HG03571 (cell line): ENCODE results near the gene MORC1.

Experiments used
- ATAC-seq: cut with Tn5 transposase; IDR thresholded peaks from one replicate; pipeline ENCODE4 v1.9.1; 2021; ENCODE audit not compliant: unreplicated experiment

The MORC1 gene

DNA sequence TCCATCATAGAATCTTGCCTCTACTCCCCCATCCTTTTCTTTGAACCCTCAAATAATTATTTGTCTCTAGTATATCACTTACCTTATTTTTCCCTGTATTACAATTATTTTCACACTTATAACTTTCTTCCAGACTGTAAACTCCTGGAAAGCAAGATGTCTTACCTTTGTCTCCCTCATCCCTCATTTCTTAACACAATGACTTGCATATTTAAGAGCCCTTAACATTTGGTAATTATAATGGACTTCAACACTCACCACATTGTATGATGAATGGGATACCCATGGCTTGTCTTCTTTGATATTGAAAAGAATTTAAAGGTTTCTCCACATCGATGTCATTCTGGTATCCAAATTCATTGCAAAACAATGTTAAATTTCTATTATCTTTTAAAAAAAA, 82.9 kb downstream of the MORC1 start:
- no peak for ATAC-seq

DNA sequence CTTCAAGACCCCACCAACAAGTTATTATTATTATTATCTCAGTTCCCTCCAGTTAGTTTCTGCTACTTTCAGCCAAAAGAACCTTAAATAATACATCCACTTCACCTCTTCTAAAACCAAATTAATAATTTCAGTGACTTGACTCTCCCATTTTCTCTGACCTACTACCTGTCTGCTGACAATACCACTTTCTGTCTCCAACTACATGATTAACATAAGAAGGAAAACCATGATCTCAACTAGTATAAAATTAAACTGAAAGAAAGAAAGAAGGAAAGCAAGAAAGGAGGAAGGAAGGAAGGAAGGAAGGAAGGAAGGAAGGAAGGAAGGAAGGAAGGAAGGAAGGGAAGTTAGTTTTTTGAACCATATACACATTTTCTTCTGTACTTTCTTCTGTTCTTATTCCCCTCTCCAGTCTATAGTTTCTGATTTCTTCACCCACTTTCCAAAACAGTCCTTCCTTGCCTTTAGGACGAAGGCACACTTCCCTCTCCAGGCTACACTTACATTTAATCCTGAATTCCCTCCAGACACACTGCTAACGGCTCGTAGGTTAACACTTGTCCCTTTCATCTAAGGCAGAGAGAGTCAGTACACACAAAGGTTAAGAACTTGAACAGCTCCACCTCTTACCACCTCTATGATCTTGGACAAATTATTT, 84.8 kb downstream of the MORC1 start:
- ATAC-seq, result no peak

- no peak for ATAC-seq
Observed at GRCh38 chr3:109028753-109029152, 89.2 kb downstream of the MORC1 start.

DNA sequence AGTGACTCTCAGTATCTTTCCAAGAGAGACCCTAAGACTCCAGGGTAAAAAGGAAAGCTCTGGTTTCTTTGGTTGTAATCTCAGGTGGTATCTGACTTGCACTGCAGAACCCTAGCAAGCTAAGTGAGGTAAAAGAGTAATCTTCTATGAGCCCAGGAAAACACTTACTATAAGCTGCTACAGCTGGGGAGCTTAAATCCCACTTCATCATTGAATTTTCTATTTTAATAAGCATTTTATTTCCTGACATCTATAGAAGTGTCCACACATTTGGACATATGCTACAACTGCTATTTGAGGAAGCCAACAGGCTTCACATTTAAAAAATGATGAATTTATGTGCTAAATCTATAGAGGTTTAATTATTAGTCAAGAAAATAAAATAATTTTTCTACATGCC, 91.1 kb downstream of the MORC1 start:
- ATAC-seq, result no peak

DNA sequence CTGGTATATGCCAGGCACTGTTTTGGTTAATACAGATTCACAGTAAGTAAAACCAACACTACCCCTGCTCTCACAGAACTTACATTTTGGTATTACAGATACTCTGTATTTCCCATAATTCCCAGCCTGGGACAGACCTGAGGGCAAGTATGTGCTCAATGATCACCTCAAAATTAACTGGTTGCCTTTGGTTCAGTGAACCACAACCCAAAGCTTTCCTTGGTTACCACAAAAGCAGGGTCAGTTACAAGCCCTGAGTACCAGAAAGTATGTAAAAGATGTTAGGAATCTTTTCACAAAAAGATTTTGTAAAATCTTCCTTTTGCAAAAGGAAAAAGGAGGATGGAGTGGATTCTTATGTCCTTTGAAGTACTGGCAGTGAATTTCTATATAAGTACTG, 92.0 kb downstream of the MORC1 start:
- no peak for ATAC-seq

DNA sequence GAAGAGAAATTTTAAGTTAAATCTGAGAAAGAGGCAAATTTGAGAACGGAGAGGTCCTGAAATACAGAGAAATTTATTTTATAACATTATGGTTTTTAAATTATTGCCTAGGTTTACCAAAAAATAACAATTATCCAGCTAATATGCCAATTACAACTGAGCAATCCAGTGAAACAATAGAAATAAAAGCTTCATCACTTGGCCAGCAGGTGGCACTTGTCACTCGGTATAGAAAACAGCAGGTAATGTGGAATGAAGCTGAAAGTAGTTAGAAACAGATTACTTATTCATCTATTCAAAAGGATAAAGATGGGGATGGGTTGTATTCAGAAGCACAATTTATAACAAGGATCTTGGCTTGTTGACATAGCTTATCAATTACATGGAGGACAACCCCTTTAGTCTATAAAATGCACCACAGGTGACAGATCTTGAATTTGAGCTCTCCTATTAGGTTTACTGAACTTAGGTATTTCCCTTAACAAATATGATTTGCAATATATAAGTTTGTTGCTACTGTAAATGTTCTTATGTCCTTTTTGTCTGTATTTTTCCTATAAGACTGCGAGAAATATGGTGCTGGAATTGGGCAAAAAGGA, 94.2 kb downstream of the MORC1 start:
- ATAC-seq, result peak; percentile 68

DNA sequence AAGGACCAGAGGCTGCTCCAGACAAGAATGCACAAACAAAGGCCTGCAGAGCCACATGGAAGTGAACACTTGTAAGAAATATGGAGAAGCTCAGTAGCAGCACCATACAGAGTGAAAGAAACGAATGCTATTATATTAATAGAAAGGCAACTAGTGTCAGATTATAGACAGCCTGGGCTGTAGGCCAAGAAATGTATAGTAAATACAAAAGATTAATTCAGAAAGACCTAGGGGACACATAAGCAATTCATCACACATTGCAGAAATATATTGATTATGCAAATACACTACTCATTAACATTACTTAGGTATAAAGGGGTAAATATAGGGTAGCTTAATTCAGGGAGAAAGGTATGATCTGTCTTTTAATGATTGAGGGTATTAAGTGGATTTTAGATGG, 94.8 kb downstream of the MORC1 start:
- no peak for ATAC-seq

- ATAC-seq, result no peak
Observed at GRCh38 chr3:109021556-109021955, 96.4 kb downstream of the MORC1 start.

DNA sequence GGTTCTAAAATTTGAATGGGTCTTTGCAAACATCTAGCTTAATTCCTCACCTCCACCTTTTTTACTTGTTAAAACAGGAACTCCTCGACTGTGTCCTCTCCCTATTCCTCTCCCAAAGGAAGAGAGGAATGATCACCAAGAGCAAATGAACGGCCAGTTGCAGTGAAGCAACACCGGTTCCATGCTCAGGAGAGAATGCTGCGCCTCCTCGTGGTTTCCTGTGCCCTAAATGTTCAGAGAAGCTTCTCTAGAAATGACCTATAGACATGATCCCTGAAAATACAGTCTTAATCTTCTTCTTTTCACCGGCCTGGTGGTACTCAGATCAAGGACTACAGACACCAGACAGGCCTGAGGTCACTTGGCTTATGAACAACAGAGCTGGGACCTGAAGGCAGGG, 99.1 kb downstream of the MORC1 start:
- ATAC-seq, result no peak

- ATAC-seq, result no peak
Observed at GRCh38 chr3:109005443-109005842, 112.5 kb downstream of the MORC1 start.

GRCh38 chr3:108998436-108998835, 119.5 kb downstream of the MORC1 start:
- ATAC-seq, result no peak

GRCh38 chr3:108985844-108986243, 132.1 kb downstream of the MORC1 start:
- no peak for ATAC-seq

GRCh38 chr3:108983051-108983450, 134.9 kb downstream of the MORC1 start:
- ATAC-seq, result no peak

- ATAC-seq, result no peak
Observed at GRCh38 chr3:108976058-108976457, 141.9 kb downstream of the MORC1 start.

DNA sequence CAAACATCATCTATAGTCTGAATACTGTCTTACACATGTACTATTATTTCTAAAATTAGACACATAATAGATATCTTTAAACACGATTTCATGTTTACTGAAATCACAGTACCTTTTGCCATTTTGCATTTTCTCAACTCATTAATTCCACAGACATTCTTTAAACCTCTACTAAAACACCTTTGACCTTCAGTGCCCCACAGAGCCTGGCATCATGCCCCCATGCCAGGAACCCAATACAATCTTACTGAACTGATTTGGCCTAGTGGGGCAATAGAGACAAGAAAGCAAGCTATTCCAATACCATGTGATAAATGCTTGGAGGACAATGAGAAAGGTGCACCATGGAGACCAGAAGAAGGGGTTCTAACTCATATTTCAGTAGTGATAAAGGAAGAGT, 144.9 kb downstream of the MORC1 start:
- no peak for ATAC-seq

DNA sequence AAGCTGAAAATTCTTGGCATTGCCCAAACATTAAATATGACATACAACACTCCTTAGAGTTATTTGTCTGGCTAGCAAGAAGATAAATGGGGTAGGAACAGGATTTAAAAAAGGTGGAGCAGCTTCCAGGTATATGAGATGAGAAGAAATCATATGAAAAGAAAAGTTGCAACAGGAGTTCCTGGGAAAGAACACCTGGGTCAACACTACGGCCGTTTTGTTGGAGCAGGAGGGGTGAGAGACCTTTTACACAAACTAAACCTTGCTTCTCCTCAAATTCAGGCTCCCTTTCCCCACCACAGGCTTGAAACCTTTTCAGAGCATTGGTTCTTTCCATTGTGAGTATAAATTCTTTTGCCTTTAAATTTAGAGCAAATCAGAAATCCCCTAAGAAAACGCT, 145.5 kb downstream of the MORC1 start:
- ATAC-seq, result no peak

DNA sequence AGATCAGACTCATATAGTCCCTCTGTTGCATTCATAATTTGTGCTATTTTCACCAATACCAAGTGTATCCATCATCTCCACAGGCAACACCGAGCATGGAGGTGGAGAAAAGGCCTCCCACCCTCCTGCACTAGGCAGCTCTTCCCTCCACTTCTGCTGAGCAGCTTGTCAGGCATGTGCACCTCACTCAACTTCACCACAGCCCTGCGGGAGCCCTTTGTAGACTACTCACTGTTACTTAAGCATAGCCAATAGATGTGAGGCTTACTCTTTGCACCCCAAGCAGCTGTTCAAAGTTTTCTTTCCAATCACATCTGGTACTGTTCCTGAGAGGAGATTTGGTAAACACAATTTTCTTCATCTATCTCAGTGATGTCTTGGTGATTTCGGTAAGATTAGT, 147.4 kb downstream of the MORC1 start:
- no peak for ATAC-seq

DNA sequence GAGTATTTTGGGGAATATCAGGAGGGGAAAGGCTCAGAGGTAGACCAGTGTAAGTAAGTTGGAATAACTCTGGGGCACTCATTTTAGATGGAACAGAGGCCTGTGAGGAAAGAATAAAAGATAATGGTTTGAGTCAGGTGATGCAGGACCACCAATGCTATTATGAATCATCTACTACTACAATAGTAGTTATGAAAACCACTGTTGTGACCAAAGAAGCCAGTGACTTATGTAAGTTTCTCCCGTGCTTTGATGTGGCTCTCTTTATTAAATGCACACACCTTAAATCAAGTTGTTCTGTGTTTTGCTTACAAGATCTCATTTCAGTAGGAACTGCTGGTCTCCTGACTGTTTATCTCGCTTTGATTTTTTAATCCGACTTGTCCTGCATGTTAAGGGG, 151.2 kb downstream of the MORC1 start:
- no peak for ATAC-seq

GRCh38 chr3:108959017-108959416, 158.9 kb downstream of the MORC1 start:
- no peak for ATAC-seq

DNA sequence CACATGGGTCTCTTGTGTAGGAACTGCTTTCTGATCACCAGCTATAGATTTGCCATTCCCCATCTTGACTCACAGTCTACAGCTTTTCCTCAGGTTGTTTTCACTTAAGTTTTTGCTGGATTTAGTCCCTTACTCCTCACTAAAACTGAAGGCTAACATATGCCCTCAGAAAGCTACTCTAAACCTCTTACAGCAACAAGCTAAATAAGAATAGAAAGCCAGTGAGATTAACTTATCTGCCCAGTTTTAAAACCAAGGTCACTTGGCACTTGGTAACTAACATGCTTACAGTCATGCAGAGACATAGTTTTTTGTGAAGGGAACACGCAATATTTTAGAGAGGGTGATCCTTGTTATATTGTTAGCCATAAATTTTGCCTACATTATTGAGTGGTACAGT, 164.2 kb downstream of the MORC1 start, which contains the start of gene GUCA1C:
GUCA1C (minus strand) TSS at position 180 of the 400 bp plus-strand sequence; CDS start at position 63, 117 bp downstream.
- no peak for ATAC-seq

DNA sequence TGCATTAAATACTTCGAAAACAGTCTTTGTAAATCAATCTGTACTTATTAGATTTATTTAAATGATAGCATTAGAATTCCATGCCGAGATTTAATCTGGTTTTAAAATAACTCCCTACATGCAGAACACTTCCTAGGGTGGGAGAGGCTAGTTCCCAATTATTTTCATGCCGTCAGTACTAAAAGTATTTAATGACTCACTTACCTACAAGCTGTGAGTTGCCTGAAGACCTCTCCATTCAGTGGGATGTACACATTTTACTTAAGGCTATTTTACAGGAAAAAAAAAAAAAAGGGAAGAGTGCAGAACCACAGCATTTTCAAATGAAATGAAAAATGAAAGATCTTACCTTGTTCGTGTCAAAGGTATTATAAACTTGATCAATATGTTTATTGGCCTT, 164.7 kb downstream of the MORC1 start:
- no peak for ATAC-seq

DNA sequence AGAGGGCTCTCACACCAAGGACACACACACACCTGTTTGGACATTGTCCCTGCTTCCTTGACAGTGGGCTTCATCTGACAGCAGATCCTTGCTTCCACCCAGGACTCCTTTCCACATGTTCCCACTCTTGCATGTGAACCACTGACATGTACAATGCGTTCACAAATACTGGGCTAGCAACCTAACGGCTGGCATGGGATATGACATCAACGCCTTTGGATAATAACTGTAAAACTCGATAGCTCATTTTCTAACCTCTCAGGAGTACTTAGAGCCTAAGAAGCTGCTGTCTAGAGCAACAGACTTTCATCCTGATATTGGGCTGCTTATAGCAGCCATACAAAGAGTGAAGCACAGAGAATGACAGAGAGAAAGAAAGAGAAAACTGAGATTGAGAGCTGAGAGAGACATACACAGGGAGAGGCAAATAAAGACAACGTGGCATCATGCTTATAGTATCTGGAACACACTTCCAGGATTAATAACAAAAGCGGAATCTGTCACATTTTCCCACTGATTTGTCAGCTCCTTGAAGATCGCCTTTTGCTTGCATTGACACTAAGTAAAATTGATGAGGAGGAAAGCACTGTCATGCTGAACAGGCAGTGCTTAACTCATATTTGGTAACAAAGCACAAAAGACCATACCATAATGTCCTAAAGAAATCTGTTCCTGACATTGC, 166.0 kb downstream of the MORC1 start:
- ATAC-seq, result no peak
